WTC11 (cell line): ENCODE results near the gene PRTN3. TPM values are rescaled to one million over a fixed set of nuclear protein-coding genes. Genes with fewer than 3 reads are reported as not detected.
"Not testable (repeated sequence)": the region's sequence is repeated elsewhere in the genome, so short reads cannot be mapped to it uniquely, and the experiment has no call there.

Experiments used
- ATAC-seq: fragments of 200-7000 bp; cut with Tn5 transposase; 2 replicates; pipeline ENCODE4 v1.10.0; 2021; ENCODE audit warnings: mild to moderate bottlenecking, moderate library complexity
- CTCF ChIA-PET: fragments of 300-600 bp; sonication (Branson Sonifier 250); formaldehyde crosslinking; loops from one replicate; lab custom pipeline; 2021; ENCODE audit warnings: antibody characterized with exemption; lab: Charles Lee
- POLR2A ChIA-PET: fragments of 350-600 bp; sonication (Branson Sonifier 250); formaldehyde crosslinking; loops from one replicate; lab custom pipeline; 2021; ENCODE audit warnings: antibody characterized with exemption; lab: Charles Lee
- DNase-seq: peaks from one replicate; pipeline ENCODE4 v3.0.0; 2021; ENCODE audit warnings: low spot score
- H3K27ac Mint-ChIP-seq: 2 replicates; pipeline ENCODE4 v1.8.0; 2021; ENCODE audit warnings: mixed read lengths
- H3K27me3 Mint-ChIP-seq: 2 replicates; pipeline ENCODE4 v1.8.0; 2021; ENCODE audit warnings: low read depth, mild to moderate bottlenecking, moderate library complexity, mixed read lengths
- H3K36me3 Mint-ChIP-seq: 2 replicates; pipeline ENCODE4 v1.8.0; 2021; ENCODE audit warnings: mixed read lengths
- H3K4me1 Mint-ChIP-seq: 2 replicates; pipeline ENCODE4 v1.8.0; 2022; ENCODE audit warnings: mixed read lengths
- H3K4me3 Mint-ChIP-seq: 2 replicates; pipeline ENCODE4 v1.8.0; 2021; ENCODE audit warnings: mild to moderate bottlenecking, moderate library complexity, mixed read lengths
- H3K9me3 Mint-ChIP-seq: 2 replicates; pipeline ENCODE4 v1.8.0; 2021; ENCODE audit warnings: mixed read lengths
- NR1H2 ChIP-seq: sonication (generic); formaldehyde crosslinking; IDR thresholded peaks from 2 replicates; pipeline ENCODE4 v1.9.0; 2021; ENCODE audit warnings: mild to moderate bottlenecking, moderate library complexity, missing genetic modification reagents
- RELA ChIP-seq: sonication (generic); formaldehyde crosslinking; IDR thresholded peaks from 2 replicates; pipeline ENCODE4 v1.8.1; 2022; ENCODE audit warnings: missing genetic modification reagents, mild to moderate bottlenecking, borderline replicate concordance
- RORB ChIP-seq: fragments of 250-450 bp; sonication (Bioruptor Pico); IDR thresholded peaks from 2 replicates; pipeline ENCODE4 v1.9.0; 2021; ENCODE audit warnings: mild to moderate bottlenecking
- SMAD4 ChIP-seq: sonication (generic); formaldehyde crosslinking; IDR thresholded peaks from 2 replicates; pipeline ENCODE4 v1.8.0; 2022; ENCODE audit warnings: mild to moderate bottlenecking, missing genetic modification reagents
- ZNF121 ChIP-seq: sonication (generic); formaldehyde crosslinking; IDR thresholded peaks from 2 replicates; pipeline ENCODE4 v1.8.0; 2023; ENCODE audit warnings: missing genetic modification reagents
- ZNF138 ChIP-seq: sonication (generic); formaldehyde crosslinking; conservative IDR thresholded peaks from 2 replicates; pipeline ENCODE4 v1.8.1; 2022; ENCODE audit warnings: mild to moderate bottlenecking, moderate library complexity, missing genetic modification reagents
- ZNF263 ChIP-seq: sonication (generic); formaldehyde crosslinking; IDR thresholded peaks from 2 replicates; pipeline ENCODE4 v1.8.1; 2022; ENCODE audit warnings: low read depth, mild to moderate bottlenecking, moderate library complexity, missing genetic modification reagents
- total RNA-seq: library from RNA; stranded (reverse); gene quantifications from 3 replicates; pipeline ENCODE4 v1.2.3, GENCODE V29; 2021
- TF ChIP-seq, protein P1 (sequence below): sonication (generic); formaldehyde crosslinking; IDR thresholded peaks from 2 replicates; pipeline ENCODE4 v1.8.0; 2023; ENCODE audit warnings: mild to moderate bottlenecking, missing genetic modification reagents
- TF ChIP-seq, protein P2 (sequence below): sonication (generic); formaldehyde crosslinking; IDR thresholded peaks from 2 replicates; pipeline ENCODE4 v1.8.0; 2022; ENCODE audit warnings: mild to moderate bottlenecking, missing genetic modification reagents
- TF ChIP-seq, protein P3 (sequence below): sonication (generic); formaldehyde crosslinking; IDR thresholded peaks from 2 replicates; pipeline ENCODE4 v1.8.0; 2022; ENCODE audit warnings: mild to moderate bottlenecking, missing genetic modification reagents
- TF ChIP-seq, protein P4 (sequence below): sonication (generic); formaldehyde crosslinking; IDR thresholded peaks from 2 replicates; pipeline ENCODE4 v1.8.1; 2023; ENCODE audit warnings: mild to moderate bottlenecking, moderate library complexity, missing genetic modification reagents
- TF ChIP-seq, protein P5 (sequence below): sonication (generic); formaldehyde crosslinking; IDR thresholded peaks from 2 replicates; pipeline ENCODE4 v1.8.0; 2022; ENCODE audit warnings: mild to moderate bottlenecking, missing genetic modification reagents

The PRTN3 gene
- total RNA-seq, 1 experiment from 2014 or later: 0.61 TPM

DNA sequence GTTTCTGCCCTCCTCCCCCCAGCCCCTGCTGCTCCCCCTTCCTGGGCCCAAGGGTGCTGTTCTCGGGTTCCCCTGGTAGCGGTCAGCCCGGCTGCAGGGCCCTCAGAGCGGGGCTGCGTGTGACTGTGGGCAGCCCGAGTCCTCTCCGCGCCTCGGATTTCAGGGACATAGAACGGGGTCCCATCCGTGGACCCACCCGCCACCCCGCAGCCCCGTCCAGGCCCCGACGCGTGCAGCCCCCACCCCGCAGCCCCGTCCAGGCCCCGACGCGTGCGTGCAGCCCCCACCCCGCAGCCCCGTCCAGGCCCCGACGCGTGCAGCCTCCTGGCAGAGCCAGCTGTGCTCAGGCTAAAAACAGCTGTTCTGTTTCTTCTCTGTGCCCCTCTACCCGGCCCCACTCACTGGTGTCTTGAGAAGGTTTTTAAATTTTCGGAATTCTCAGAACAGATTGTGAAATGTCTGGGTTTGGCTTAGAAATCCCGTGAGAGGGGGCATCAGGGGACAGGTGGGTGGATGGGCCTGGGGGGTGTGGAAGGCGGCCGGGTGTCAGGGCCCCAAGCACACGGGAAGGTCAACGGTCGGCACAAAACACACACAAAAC, 5.5 kb upstream of the PRTN3 start (continued):
- TF ChIP-seq, protein P1, sequence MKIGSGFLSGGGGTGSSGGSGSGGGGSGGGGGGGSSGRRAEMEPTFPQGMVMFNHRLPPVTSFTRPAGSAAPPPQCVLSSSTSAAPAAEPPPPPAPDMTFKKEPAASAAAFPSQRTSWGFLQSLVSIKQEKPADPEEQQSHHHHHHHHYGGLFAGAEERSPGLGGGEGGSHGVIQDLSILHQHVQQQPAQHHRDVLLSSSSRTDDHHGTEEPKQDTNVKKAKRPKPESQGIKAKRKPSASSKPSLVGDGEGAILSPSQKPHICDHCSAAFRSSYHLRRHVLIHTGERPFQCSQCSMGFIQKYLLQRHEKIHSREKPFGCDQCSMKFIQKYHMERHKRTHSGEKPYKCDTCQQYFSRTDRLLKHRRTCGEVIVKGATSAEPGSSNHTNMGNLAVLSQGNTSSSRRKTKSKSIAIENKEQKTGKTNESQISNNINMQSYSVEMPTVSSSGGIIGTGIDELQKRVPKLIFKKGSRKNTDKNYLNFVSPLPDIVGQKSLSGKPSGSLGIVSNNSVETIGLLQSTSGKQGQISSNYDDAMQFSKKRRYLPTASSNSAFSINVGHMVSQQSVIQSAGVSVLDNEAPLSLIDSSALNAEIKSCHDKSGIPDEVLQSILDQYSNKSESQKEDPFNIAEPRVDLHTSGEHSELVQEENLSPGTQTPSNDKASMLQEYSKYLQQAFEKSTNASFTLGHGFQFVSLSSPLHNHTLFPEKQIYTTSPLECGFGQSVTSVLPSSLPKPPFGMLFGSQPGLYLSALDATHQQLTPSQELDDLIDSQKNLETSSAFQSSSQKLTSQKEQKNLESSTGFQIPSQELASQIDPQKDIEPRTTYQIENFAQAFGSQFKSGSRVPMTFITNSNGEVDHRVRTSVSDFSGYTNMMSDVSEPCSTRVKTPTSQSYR (CRISPR knock-in tag): no peak
- TF ChIP-seq, protein P2, sequence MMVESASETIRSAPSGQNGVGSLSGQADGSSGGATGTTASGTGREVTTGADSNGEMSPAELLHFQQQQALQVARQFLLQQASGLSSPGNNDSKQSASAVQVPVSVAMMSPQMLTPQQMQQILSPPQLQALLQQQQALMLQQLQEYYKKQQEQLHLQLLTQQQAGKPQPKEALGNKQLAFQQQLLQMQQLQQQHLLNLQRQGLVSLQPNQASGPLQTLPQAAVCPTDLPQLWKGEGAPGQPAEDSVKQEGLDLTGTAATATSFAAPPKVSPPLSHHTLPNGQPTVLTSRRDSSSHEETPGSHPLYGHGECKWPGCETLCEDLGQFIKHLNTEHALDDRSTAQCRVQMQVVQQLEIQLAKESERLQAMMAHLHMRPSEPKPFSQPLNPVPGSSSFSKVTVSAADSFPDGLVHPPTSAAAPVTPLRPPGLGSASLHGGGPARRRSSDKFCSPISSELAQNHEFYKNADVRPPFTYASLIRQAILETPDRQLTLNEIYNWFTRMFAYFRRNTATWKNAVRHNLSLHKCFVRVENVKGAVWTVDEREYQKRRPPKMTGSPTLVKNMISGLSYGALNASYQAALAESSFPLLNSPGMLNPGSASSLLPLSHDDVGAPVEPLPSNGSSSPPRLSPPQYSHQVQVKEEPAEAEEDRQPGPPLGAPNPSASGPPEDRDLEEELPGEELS (CRISPR knock-in tag): no peak
- TF ChIP-seq SMAD4: no peak
- TF ChIP-seq NR1H2 (CRISPR knock-in tag): no peak
- no peak for TF ChIP-seq RORB (CRISPR knock-in tag)
- TF ChIP-seq, protein P3, sequence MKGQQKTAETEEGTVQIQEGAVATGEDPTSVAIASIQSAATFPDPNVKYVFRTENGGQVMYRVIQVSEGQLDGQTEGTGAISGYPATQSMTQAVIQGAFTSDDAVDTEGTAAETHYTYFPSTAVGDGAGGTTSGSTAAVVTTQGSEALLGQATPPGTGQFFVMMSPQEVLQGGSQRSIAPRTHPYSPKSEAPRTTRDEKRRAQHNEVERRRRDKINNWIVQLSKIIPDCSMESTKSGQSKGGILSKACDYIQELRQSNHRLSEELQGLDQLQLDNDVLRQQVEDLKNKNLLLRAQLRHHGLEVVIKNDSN (CRISPR knock-in tag): no peak
- TF ChIP-seq, protein P4, sequence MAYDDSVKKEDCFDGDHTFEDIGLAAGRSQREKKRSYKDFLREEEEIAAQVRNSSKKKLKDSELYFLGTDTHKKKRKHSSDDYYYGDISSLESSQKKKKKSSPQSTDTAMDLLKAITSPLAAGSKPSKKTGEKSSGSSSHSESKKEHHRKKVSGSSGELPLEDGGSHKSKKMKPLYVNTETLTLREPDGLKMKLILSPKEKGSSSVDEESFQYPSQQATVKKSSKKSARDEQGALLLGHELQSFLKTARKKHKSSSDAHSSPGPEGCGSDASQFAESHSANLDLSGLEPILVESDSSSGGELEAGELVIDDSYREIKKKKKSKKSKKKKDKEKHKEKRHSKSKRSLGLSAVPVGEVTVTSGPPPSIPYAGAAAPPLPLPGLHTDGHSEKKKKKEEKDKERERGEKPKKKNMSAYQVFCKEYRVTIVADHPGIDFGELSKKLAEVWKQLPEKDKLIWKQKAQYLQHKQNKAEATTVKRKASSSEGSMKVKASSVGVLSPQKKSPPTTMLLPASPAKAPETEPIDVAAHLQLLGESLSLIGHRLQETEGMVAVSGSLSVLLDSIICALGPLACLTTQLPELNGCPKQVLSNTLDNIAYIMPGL (CRISPR knock-in tag): no peak

DNA sequence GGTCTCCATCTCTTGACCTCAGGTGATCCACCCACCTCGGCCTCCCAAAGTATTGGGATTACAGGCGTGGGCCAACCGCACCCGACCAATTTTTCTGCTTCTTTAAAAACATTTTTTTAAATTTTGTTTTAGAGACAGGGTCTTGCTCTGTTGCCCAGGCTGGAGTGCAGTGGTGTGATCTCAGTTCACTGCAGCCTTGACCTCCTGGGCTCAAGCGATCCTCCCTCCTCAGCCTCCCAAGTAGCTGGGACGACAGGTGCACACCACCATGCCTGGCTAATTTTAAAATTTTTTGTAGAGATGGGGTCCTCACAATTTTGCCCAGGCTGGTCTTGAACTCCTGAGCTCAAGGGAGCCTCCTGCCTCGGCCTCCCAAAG, 2.0 kb downstream of the PRTN3 start:
- not testable (repeated sequence) for ATAC-seq, H3K36me3 Mint-ChIP-seq, DNase-seq, H3K27ac Mint-ChIP-seq, H3K4me1 Mint-ChIP-seq, H3K9me3 Mint-ChIP-seq
- ChIA-PET CTCF (interaction anchor here (0.7 to 1.1 kb wide), 3 partner anchors 14 to 260 kb away, joined by 3 to 6 read pairs (median 3); no protein-coding TSS in a partner anchor), POLR2A (interaction anchor here (0.6 kb wide), 1 partner anchor 1701 kb away, joined by 3 read pairs; no protein-coding TSS in a partner anchor)
- Mint-ChIP-seq H3K4me3 (peak overlapping the region; percentile 41; the same call in 1 of the 2 replicates), H3K27me3 (peaks cover 42% of the 10 kb centered on the region)
- peak; percentile 50; the same call in 1 of the 2 replicates for TF ChIP-seq ZNF121

DNA sequence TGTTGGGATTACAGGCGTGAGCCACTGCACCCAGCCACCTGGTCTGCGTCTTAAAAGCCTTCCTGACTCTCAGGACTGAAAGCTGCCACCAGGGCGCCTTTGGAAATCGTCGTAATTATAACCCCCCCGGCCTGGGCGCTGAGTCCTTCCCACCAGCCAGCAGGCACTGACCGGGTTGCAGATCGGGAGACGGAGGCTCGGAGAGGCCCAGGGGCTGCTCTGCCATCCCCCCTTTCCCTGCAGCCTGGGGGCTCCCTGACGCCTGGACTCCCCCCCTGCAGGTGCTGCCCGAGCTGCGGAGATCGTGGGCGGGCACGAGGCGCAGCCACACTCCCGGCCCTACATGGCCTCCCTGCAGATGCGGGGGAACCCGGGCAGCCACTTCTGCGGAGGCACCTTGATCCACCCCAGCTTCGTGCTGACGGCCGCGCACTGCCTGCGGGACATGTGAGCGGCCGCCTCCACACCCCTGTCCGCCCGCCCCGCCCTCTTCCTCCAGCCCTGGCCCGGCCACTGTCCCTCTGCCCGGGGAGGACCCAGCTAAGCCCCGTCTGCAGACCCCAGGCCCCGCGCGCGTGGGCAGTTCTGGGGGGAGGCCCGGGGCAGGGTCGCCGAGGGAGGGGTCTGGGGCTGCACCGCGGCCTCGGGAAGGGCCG, 2.5 kb downstream of the PRTN3 start:
- TF ChIP-seq, protein P5, sequence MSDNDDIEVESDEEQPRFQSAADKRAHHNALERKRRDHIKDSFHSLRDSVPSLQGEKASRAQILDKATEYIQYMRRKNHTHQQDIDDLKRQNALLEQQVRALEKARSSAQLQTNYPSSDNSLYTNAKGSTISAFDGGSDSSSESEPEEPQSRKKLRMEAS: peak; percentile 65; the same call in 1 of the 2 replicates
- TF ChIP-seq NR1H2 (CRISPR knock-in tag): 0 out of 2 replicates have a peak, but pooled peaks have one; percentile 28
- TF ChIP-seq ZNF138: no peak
- TF ChIP-seq RELA (CRISPR knock-in tag): 0 out of 2 replicates have a peak, but pooled peaks have one; percentile 40
- 0 out of 2 replicates have a peak, but pooled peaks have one; percentile 17 for TF ChIP-seq ZNF263 (CRISPR knock-in tag)
- H3K27ac Mint-ChIP-seq: no peak overlapping the region
- ChIA-PET POLR2A (interaction anchor here (0.6 kb wide), 1 partner anchor 1700 kb away, joined by 3 read pairs; no protein-coding TSS in a partner anchor), CTCF (interaction anchor here (0.7 to 1.1 kb wide), 3 partner anchors 14 to 261 kb away, joined by 3 to 6 read pairs (median 3); no protein-coding TSS in a partner anchor)
- ATAC-seq (peak; percentile 70), DNase-seq (peak; percentile 62)
- H3K36me3 Mint-ChIP-seq: no peaks in the 10 kb centered on the region
- H3K27me3 Mint-ChIP-seq: peaks cover 42% of the 10 kb centered on the region
- H3K4me1 Mint-ChIP-seq: no peaks in the 10 kb centered on the region
- H3K4me3 Mint-ChIP-seq: peak overlapping the region; percentile 41; the same call in 1 of the 2 replicates
- H3K9me3 Mint-ChIP-seq: peaks cover 4% of the 10 kb centered on the region
